HG02763 (cell line): Measurements from ENCODE around the gene BMPER.

ENCODE experiments used
- ATAC-seq: cut with Tn5 transposase; IDR thresholded peaks from one replicate; pipeline ENCODE4 v1.9.1; 2021; ENCODE audit warnings: mild to moderate bottlenecking, moderate library complexity; ENCODE audit not compliant: unreplicated experiment

BMPER gene

DNA sequence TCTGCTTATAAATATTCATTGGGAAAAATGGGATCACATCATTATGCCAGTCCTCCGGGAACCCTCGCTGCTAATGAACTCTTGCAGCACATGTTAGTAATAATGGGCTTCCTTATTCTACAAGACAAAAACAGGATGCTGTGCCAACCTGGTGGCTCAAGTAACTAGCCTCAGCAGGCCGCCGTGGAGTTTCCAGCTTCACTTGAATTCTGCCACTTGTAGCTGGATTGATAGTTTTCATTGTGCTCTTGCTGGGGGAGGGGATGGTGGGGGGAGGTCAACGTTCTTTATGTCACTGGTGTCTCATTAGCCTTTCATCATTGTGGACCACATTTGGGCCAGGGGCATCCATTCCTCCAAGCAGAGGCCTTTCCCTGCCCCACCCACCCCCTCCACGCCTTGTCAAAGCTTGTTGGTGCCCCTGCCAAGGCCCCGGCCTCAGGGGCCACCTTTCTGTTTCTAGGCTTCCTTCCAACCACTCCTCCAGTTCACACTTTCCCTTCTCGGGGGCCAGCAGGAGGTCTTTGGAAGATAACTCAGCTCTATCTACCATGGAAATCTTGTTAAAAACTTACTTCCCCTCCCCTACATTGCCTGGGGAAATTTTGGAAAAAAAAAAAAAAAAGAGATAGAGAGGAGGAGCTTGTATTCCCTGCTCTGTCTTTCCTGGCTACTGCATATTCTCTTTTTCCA, 153.9 kb downstream of the BMPER start:
- ATAC-seq: no peak

DNA sequence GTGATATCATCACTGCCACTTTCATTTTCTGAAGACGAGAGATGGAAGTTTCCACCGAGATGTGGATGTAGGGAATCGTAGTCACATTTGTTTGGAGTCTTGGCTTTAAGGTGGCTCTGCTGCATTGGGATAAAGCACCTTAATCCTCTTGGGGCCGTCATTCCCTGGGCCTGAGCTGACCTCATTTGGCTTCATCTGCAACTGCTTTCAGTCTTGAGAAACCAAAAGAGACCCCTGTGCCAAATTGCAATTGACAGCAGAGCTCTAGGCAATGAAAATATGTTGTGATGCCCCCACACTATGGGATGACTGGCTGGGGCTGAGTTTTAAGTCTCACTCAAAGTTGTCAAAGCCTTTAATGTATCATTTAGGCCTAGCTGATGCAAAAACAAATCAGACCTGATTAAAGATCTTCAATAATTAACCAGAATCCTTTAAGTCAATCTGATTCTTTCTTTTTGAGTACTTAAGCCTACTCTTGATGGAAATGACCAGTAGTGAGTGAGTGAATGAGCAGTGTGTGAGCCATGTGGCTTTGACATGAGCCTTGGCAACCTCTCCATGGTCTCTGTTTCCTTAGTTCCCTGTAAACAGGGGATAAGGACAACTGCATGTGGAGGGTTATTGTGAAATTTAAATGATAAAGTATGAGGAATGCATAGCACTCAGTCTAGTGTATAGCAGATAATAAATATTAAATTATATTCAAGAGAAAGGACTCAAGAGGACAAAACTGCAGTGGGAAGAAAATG, 155.0 kb downstream of the BMPER start:
- no peak for ATAC-seq

DNA sequence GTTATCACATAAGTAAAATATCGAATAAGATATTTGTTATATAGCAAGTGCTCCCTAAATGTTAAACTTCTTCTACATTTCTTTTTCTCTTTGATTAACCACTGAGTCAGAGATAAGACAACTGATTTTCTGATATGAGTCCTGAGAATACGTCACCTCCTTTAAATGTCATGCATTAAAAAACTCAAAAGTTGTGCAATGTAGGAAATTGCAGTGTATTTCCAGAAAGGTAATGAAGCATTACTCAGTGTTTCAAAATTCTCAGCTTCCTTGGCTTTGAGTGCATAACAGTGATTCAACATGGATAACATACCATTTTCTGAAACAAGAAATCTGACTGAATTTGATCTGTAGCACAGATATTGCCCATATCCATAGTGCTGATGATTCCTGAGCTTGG, 155.8 kb downstream of the BMPER start:
- ATAC-seq: no peak

DNA sequence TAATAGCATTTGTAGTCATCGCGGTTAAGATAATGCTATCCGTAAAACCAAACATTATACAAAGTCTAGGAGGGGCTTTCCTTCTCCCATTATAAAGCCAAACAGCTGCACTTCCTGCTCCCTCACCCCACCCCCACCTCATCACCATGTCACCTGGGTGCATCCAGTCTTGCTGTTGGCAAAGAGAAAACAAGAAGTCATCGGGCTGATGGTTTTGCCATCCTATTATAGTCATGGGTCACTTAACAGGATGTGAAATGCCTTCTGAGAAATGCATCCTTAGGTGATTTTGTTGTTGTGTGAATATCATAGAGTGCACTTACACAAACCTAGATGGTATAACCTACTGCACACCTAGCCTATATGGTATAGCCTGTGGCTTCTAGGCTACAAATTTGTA, 157.0 kb downstream of the BMPER start:
- ATAC-seq: no peak

DNA sequence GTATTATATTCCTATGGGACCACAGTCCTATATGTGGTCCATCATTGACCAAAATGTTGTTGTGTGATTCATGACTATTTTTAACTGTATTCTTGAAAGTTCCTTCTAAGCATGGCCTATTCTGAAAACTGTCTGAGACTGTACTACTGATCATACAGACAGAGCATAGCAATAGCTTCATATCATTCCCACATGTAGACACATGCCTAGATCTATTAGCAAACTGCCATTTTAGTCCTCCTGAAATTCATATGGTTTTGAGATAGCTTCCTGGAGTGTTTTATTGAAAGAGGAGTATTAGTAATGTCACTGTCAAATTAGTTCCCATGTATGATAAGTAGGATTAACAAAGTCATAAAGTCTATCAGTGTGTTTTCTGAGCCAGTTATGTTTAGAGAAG, 157.5 kb downstream of the BMPER start:
- no peak for ATAC-seq

DNA sequence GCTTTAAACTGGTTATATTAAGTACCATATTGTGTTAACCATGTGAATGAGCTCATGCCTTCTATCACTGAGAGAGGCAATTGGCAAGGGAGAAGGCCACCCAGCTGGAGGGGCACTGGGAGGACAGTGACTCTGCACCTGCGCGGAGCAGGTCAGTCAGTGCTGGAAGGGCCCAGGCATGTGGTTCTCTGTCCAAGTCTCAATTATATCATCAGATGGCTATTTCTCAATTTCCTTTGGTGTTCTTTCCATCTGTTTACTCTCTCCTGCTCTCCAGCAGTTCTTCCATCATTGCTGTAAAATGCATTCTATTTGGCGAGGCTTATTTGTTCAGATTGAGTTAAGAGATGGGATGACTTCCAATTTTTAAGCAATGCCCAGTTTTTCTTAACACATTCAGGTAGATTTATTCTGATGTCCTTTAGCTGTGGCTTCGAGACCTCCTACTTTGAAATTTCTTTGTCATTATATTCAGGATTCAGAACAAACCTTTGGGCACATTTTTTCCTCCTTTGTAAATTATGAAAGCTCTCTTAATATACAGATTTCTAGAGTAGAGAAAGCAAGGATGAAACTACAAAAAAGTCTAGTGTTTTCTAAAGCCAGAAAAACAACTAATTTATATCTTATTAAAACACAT, 159.3 kb downstream of the BMPER start:
- ATAC-seq: no peak

DNA sequence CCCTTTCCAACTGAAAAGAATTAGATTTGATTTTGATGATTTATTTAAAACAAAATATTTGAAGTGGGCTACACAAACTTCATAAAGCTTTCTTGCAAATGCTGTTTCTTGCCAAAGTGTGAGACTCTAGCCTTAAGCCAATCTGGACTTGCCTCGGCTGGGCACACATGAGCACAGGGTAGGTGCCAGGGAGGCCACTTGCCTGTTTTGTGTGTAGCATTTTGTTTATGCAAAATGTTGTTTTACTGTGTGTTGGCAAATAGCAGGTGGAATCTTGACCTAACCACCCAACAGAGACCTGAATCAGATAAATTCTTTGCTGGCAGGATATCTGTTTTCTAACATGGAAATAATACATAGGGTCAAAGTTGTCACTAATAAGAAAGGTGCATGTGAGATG, 161.1 kb downstream of the BMPER start:
- no peak for ATAC-seq

DNA sequence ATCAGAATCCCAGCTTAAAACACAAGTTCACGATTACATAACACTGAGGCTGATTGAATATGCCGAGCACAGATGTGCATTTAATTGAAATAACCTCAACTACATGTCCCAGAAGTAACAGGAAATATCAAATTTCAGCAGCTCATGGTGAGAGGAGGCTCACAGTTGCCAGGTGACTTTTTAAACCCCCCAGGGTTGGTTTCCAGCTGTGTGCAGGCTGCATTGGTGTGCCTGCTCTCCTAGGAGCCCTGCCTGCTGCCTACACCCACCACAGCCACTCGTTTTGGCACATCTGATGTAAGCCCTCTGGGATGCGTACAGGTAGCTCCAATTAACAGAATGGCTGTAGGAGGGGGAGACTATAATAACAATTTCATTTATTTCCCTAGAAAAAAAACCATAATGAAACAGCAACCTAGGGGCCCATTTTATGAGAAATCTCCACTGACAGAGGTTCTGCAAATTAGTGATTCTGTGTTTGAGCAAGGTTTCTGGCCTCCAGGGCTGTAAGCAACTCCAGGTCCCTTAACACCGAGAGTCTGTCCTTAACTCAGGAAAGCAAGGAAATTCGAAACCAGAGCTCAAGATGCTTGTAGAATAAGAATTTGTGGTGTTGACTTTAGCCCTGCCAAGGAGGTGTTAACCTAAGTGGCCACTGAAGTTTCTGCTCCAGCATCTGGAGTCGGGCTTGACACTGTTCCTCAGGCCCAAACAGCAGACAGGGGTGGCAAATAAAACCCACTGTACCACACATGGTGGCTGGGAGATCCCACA, 161.9 kb downstream of the BMPER start:
- ATAC-seq: no peak

DNA sequence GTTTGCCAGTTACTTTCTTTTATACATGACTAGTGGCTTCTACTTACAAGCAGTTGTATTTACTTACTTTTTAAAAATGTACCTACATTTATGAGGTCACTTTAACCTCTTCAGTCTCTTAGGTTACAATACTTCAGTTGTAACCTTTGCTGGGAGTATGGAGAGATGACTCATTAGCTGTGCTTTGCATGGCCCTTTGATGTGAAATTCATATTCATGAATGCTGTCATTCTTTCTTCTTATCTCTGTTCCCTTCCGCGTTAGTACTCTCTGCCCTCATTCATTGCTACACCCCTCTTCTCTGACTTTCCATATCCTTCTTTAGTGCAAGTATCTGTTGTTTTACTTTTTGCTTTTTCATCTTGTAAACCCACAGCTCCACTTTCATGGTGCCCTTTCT, 164.3 kb downstream of the BMPER start:
- ATAC-seq: no peak

DNA sequence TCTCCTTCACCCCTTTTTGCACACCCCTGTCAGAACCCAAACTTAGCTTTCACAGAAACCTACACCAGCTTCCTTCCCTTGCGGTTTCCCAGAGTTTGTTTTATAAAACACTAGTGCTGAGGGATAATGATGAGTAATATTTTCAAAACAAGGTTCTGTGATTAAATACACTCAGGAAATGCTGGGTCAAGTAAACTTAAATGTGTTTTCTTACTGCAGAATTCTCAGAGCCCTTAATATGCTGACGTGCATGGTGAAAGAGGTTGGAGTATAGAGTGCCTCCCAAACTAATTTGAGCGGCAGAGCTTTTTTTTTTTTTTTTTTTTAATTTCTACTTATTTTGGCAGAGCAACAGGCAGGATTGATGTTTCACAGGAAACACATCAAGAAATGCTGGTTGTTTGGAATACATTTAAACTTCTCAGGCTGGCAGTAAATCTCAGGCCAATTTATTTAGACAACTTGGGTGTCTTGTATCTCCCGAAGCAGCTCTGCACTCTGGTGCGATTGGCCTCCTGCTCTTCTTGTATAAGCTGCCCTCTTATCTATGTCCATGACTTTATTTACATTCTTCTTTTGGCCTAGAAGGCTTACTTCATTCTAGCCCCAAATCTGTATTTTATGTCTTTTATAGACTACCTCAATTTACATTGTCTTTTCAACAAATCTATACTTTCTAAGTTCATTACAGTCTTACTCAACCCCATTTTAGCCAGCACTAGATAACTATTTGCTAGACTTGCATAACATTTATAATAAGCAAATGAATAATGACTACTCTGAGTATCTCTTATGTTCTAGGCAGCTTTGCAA, 165.4 kb downstream of the BMPER start:
- no peak for ATAC-seq

DNA sequence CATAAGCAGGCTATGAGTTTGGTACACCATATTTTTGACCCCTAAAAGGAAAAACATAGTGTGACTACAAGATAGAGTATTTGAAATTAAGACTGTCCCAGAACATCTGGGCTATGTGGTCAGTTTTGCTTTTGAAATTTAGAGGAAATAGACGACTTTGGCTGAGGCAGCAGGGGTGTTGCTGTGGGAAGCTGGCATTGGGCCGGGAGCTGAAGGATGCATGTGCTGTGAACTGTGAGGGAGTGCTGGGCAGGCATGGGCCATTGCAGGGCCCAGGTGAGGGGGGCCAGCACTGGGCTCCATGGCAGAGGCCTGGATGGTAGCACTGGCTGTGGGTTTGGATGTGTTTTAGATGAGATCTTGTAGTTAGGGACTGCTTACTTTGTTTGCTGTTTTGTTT, 168.3 kb downstream of the BMPER start:
- no peak for ATAC-seq

DNA sequence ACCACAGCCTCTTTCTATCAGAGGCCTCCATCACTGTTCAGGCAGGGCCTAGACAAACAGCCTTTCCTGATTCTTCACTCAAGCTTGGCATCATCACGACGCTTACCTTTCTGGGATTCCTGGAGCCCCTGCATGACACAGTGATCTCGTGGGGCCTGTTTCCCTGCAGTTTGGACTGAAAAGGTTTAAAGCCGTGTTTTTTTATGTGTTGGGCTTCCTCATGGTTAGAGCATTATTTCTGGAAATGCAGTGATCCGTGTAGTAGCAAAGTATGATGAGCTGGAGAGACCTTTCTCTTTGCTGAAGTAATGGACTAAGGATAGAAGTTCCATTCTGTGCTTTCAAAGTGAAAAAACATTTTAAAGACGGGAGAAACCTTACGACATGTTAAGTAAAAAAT, 169.1 kb downstream of the BMPER start:
- no peak for ATAC-seq

DNA sequence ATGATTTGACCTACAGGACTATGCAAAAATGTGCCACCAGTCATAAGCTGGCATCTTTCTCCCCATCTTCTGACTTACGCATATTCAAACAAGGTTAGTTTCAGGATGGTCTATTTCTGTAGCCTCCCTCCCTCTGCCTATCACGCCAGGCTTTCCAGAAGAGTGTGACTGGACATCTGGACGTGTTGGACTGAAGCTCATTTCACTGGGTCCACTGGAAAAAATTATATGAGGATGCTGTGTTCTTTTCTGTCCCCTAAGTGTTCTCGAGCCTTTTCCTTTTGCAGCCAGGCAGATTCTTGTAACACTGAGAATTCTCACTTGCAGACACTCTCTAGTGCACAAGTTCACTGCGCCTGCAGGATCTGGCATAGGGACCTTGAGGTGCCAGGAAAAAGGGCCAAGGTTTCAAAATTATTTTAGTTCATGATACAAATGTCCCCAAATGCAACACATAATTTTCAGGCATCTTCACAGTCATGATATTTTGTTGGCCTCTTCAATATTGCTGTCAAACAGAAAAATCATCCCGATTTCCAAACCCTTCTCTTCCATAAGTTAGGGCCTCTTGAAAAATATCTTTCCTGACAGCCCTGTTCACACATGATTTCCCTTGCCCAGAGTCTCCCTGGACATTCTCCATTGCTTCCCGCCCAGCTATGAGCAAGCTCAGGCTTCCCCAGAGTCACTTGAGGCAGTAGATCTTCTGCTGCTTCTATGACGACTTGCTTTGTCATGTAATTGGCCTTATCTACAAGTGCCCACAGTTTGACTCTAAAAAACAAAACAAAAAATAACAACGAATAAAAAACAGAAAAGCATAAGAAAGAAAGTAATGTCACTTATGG, 170.4 kb downstream of the BMPER start:
- ATAC-seq: no peak

DNA sequence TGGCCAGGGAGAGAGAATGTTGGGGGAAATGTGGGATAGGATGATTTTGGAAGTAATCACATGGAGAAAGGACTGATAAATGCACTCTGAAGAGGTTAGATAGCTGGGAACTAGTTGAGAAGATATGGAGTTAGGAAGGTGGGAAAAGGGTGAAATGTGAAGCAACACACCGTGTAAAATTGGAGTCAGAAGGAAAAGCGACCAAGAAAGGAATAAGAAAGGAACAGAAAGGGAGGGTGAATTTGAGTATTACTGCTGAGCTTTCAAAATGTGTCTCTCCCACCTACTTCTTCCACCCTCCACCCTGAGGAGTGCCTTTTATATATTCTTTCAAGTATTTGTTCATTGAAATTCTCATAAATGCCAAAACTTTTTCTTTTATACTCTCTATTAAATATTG, 171.8 kb downstream of the BMPER start:
- ATAC-seq: no peak

DNA sequence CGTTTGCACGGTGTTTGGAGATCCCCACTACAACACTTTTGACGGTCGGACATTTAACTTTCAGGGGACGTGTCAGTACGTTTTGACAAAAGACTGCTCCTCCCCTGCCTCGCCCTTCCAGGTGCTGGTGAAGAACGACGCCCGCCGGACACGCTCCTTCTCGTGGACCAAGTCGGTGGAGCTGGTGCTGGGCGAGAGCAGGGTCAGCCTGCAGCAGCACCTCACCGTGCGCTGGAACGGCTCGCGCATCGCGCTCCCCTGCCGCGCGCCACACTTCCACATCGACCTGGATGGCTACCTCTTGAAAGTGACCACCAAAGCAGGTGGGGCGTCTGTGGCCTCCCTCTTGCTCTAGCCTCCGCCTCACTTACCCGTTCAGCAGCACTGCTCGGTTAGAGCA, 173.5 kb downstream of the BMPER start:
- ATAC-seq: no peak

DNA sequence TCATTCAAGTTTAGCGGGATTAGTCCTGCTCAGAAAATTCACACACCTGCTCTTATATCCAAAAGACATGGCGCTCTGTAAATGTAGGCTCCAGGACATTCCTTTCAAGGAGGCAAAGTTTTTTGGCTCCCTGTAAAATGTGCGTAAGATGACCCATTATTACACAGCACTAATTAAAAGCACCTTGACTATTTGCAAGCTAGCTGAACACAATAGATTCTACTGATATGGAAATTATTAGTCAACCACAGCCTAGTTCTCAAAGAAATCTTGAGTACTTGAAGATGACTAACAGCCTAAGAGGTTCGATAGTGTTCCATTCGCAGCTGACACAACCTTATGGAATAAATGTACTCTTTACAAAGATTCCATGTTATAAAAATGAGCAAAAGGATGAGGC, 175.2 kb downstream of the BMPER start:
- ATAC-seq: no peak

DNA sequence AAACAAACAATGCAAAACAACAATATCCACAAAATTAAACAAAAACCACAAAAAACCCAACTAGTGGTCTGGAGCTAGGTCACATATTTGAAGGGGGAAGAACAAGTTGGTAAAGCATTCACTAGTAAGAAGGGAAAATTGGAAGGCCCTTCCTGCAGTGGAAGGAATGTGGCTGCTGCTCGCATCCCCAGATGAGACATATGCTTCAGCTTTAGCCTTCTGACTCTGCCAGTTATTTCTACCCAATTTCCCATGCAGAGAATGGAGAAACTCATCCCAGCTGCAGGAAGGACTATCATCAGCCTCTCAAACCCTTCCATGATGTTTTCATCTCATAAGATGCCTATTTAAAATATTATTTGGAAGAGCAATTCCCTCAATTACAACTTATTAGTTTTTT, 176.6 kb downstream of the BMPER start:
- ATAC-seq: no peak

DNA sequence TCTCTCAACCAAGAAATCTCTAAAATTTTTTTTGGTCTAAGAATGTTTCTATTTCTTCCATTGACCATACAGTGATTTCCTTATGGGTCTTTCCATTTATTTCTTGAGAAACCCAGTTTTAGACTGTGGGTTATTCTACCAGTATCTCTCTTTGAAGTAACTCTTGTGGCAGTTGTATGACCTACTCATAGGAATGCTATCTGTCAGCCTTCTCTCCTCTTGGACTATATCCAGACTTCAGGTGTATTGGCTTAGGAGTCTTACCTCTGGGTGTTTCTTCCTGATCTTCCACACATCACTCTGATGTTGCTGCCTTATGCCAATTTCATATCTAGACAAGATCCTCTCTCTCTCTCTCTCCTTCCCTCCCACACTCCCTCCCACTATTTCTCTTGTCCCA, 178.1 kb downstream of the BMPER start:
- no peak for ATAC-seq

DNA sequence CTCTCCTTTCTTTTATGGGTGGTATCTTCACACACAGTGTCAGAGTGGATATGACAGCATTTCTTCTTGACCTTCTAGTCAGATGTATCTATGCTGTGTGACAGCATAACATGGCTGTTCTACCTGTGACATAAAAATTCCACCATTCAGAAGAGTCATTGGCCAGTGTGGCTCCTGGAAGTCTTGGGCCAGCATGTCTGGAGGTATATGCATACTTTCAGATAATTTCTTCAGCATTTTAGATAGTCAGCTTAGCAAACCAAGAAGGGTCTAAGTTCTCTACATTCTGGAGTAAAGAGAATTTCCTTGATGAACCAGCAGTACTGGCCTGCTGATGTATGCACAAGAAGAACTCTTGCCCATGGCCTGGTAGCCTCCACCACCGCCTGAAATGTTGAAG, 179.3 kb downstream of the BMPER start:
- no peak for ATAC-seq

DNA sequence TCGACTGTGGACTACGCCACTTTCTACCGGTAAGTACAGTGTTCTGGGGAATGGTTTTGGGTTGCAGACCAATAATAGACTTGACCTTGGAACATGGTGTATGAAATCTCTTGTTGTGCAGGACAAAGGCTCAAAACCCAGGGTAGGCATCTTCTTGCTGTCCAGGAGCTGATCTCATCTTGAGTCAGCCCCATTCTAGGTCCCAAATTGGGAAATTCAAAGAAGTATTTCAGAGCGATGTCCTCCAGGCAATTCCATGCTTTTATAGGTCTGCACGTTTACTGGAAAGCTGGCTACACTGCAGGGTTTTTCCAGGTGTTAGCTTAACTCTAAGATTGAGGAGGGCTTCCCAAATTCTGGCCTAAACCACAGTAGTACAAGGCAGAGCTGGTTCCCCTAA, 180.7 kb downstream of the BMPER start:
- ATAC-seq: no peak
